Kidney (tissue), 14 donors: ENCODE measurements around the gene RFT1. TPM values are rescaled to one million over a fixed set of nuclear protein-coding genes. Genes with fewer than 3 reads are reported as not detected.

Source experiments
- DNase-seq, 5 donors: peaks; one replicate each; pipeline ENCODE4 v3.0.0-alpha.2; 2013 to 2020
- FAIRE-seq: peaks from 2 replicates; lab custom pipeline; 2012; peaks lifted over from hg19 to GRCh38; lab: Jason Lieb, UNC
- H3K27ac ChIP-seq, 2 donors: one replicate each; pipeline ENCODE4 v1.7.0; 2013; ENCODE audit warnings: low read depth in 2 of 2, low read length in 2 of 2, inconsistent platforms in 1 of 2
- H3K27me3 ChIP-seq: one replicate; pipeline ENCODE4 v1.7.1; 2013; ENCODE audit warnings: low read length, inconsistent platforms; ENCODE audit not compliant: control insufficient read depth, insufficient read depth
- H3K36me3 ChIP-seq, 3 donors: one replicate each; pipeline versions ENCODE4 v1.7.0 to v1.7.1; 2013; ENCODE audit warnings: low read length in 3 of 3, control low read depth in 1 of 3, inconsistent platforms in 1 of 3; ENCODE audit not compliant: insufficient read depth in 3 of 3, control insufficient read depth in 2 of 3
- H3K4me1 ChIP-seq, 3 donors: one replicate each; pipeline versions ENCODE4 v1.7.0 to v1.7.1; 2013; ENCODE audit warnings: low read length in 3 of 3, inconsistent platforms in 1 of 3, low read depth in 1 of 3; ENCODE audit not compliant: control insufficient read depth in 2 of 3, insufficient read depth in 2 of 3
- H3K4me3 ChIP-seq, 3 donors: one replicate each; pipeline versions ENCODE4 v1.7.0 to v1.8.1; 2013; ENCODE audit warnings: low read length in 3 of 3, control low read depth in 1 of 3, inconsistent platforms in 1 of 3
- H3K9ac ChIP-seq, 3 donors: one replicate each; pipeline versions ENCODE4 v1.7.0 to v1.7.1; 2013; ENCODE audit warnings: low read length in 3 of 3, control low read depth in 1 of 3, inconsistent platforms in 1 of 3
- H3K9me3 ChIP-seq, 3 donors: one replicate each; pipeline versions ENCODE4 v1.7.0 to v1.7.1; 2013; ENCODE audit warnings: low read length in 3 of 3, control low read depth in 1 of 3, inconsistent platforms in 1 of 3; ENCODE audit not compliant: control insufficient read depth in 2 of 3, insufficient read depth in 1 of 3
- CTCF ChIP-seq: IDR thresholded peaks from 3 replicates; pipeline ENCODE4 v1.5.1; 2012; ENCODE audit warnings: mild to moderate bottlenecking, moderate library complexity, borderline replicate concordance; ENCODE audit not compliant: insufficient read depth; ENCODE audit errors: extremely low read depth
- intact Hi-C: fragments of 100-400 bp; cut with DNase I; formaldehyde crosslinking; loops from one replicate; pipeline ENCODE4 v1.11.1; 2022
- polyA plus RNA-seq: library from polyadenylated mRNA; stranded (reverse); fragments of 350-450 nt; fragmentation: Illumina TruSeq; extraction: RNeasy Lipid Tissue Mini Kit (QIAGEN cat#74804); gene quantifications from one replicate; pipeline ENCODE4 v1.2.3, GENCODE V29; 2014; ENCODE audit warnings: low read depth, low replicate concordance; ENCODE audit not compliant: insufficient read depth
- total RNA-seq: library from RNA; stranded (reverse); fragmentation: NEBNext Ultra II Directional; extraction: Animal tissue kit (Norgen Biotek cat#: 25700); gene quantifications from one replicate; pipeline ENCODE4 v1.2.1, GENCODE V29; 2021
- donor health status: control.
- donor health status: control.
- donor health status: control.
- donor health status: control.
- donor health status: control.
- donor health status: DM: yes; HTN: yes; CAD: no.
- donor health status: Normal renal cell carcinoma (clear cell type).

The RFT1 gene
- total and polyA plus RNA-seq, 2 donors from 2014 or later = 14.7 to 22.8 TPM

GRCh38 chr3:53140847-53141845 lies 10.9 kb upstream of the RFT1 start:
- DNase-seq = peak in 1 of 5 donors; percentile 41
- no peaks in the 10 kb centered on the region for H3K27me3 ChIP-seq
- H3K4me3 ChIP-seq = no peak overlapping the region
- no peak overlapping the region for H3K27ac ChIP-seq
- intact Hi-C loops = no loop called here
- no peak for TF ChIP-seq CTCF
- no peaks in the 10 kb centered on the region for H3K36me3 ChIP-seq
- H3K9me3 ChIP-seq = no peaks in the 10 kb centered on the region
- H3K9ac ChIP-seq = no peak overlapping the region
- H3K4me1 ChIP-seq = peaks cover 0 to 7% (median 4%) of the 10 kb centered on the region in 3 donors
- no peak for FAIRE-seq

GRCh38 chr3:53139906-53140846 lies 9.9 kb upstream of the RFT1 start:
- intact Hi-C loops = loop anchor here (10.0 kb wide), 1 partner anchor 55 kb away; no protein-coding TSS in a partner anchor
- no peaks in the 10 kb centered on the region for H3K27me3 ChIP-seq
- no peak for DNase-seq
- H3K4me1 ChIP-seq = peaks cover 0 to 7% (median 4%) of the 10 kb centered on the region in 3 donors
- no peak overlapping the region for H3K9ac ChIP-seq
- no peak for TF ChIP-seq CTCF
- FAIRE-seq = no peak
- H3K9me3 ChIP-seq = no peaks in the 10 kb centered on the region
- peak overlapping the region in 1 of 3 donors; percentile 8 for H3K4me3 ChIP-seq
- H3K36me3 ChIP-seq = no peaks in the 10 kb centered on the region
- no peak overlapping the region for H3K27ac ChIP-seq

- H3K4me3 ChIP-seq = no peak overlapping the region
- H3K4me1 ChIP-seq = peaks cover 0 to 9% (median 9%) of the 10 kb centered on the region in 3 donors
- no peaks in the 10 kb centered on the region for H3K9me3 ChIP-seq
- FAIRE-seq (no peak), DNase-seq (no peak)
- TF ChIP-seq CTCF = no peak
- H3K36me3 ChIP-seq = no peaks in the 10 kb centered on the region
- H3K9ac ChIP-seq = no peak overlapping the region
- H3K27me3 ChIP-seq = no peaks in the 10 kb centered on the region
- intact Hi-C loops = loop anchor here (10.0 kb wide), 1 partner anchor 57 kb away; no protein-coding TSS in a partner anchor
- H3K27ac ChIP-seq = no peak overlapping the region
Measured at GRCh38 chr3:53137835-53138446, 7.7 kb upstream of the RFT1 start.
